DOHH2 (cell line): ENCODE measurements around the gene SLX4IP.

ENCODE experiments used
- CTCF ChIP-seq: fragments of 200-600 bp; sonication (generic); IDR thresholded peaks from one replicate; pipeline ENCODE4 v1.5.1; 2014; ENCODE audit warnings: antibody characterized with exemption, mild to moderate bottlenecking, low read depth, low read length; ENCODE audit not compliant: poor library complexity, severe bottlenecking
- EZH2phosphoT487 ChIP-seq: fragments of 200-600 bp; sonication (generic); IDR thresholded peaks from 2 replicates; pipeline ENCODE4 v1.6.1; 2017; ENCODE audit warnings: borderline replicate concordance, mild to moderate bottlenecking, antibody characterized with exemption, low read length, moderate library complexity, mixed read lengths

GRCh38 chr20:10655720-10656669, 220.9 kb downstream of the SLX4IP start:
- no peak for TF ChIP-seq EZH2phosphoT487
- no peak for TF ChIP-seq CTCF
